Measurements from ENCODE around the gene TTC39A. TPM values are rescaled to one million over a fixed set of nuclear protein-coding genes. Genes with fewer than 3 reads are reported as not detected.

Gene TTC39A
- total and polyA plus RNA-seq, 12 donors: 4.7 to 44.8 (median 15.7) TPM

DNA sequence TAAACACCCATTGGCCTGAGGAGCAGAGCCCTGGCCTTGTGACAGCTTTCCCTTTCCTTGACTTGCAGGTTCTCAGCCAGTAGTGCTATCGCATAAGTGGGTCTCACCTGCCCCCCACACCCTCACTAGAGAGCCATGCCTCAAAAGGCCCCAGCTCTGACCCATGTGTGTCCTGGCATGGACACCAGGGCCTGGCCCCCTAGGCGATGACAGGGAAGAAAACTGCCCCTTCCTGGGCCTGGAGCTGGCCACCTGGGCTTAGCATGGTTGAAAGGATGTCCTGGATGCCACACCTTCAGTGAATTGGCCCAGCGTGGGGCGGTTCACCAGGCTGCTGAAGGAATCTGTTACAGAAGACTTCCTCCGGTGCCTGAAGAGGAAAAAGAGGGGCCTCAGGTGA is 18.5 kb downstream of the TTC39A start:
- WGBS, 4 donors: 96 to 100% (median 98%) methylated on average over 3 to 5 of the region's 5 CpGs
- H3K27ac ChIP-seq: no peak overlapping the region
- no peaks in the 10 kb centered on the region for H3K36me3 ChIP-seq (replicated peaks in 1 of 2)
- no peak for DNase-seq
- no peak overlapping the region for H3K4me3 ChIP-seq
- H3K9me3 ChIP-seq (replicated peaks in 1 of 3): no peaks in the 10 kb centered on the region
- intact Hi-C loops (cut with DNase I): no loop called here
- H3K4me1 ChIP-seq (replicated peaks in 1 of 2): peaks cover 13 to 24% of the 10 kb centered on the region in 2 donors
- TF ChIP-seq, protein P1, sequence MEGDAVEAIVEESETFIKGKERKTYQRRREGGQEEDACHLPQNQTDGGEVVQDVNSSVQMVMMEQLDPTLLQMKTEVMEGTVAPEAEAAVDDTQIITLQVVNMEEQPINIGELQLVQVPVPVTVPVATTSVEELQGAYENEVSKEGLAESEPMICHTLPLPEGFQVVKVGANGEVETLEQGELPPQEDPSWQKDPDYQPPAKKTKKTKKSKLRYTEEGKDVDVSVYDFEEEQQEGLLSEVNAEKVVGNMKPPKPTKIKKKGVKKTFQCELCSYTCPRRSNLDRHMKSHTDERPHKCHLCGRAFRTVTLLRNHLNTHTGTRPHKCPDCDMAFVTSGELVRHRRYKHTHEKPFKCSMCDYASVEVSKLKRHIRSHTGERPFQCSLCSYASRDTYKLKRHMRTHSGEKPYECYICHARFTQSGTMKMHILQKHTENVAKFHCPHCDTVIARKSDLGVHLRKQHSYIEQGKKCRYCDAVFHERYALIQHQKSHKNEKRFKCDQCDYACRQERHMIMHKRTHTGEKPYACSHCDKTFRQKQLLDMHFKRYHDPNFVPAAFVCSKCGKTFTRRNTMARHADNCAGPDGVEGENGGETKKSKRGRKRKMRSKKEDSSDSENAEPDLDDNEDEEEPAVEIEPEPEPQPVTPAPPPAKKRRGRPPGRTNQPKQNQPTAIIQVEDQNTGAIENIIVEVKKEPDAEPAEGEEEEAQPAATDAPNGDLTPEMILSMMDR (IDR thresholded peaks at IDR 0.05): no peak
- TF ChIP-seq POLR2A (IDR thresholded peaks at IDR 0.05): no peak
- H3K27me3 ChIP-seq: no peaks in the 10 kb centered on the region

GRCh38 chr1:51310871-51311613 is 19.3 kb downstream of the TTC39A start:
- Histone ChIP-seq H3K4me1 (replicated peaks in 1 of 2) (peaks cover 13 to 17% of the 10 kb centered on the region in 2 donors), H3K27ac (no peak overlapping the region), H3K9me3 (replicated peaks in 1 of 3) (no peaks in the 10 kb centered on the region), H3K27me3 (no peaks in the 10 kb centered on the region), H3K36me3 (replicated peaks in 1 of 2) (no peaks in the 10 kb centered on the region), H3K4me3 (no peak overlapping the region)
- DNase-seq: no peak
- WGBS, 4 donors: 68 to 75% (median 71%) methylated on average over 12 to 15 of the region's 15 CpGs
- intact Hi-C loops (cut with DNase I): no loop called here
- no peak for TF ChIP-seq POLR2A (IDR thresholded peaks at IDR 0.05)

DNA sequence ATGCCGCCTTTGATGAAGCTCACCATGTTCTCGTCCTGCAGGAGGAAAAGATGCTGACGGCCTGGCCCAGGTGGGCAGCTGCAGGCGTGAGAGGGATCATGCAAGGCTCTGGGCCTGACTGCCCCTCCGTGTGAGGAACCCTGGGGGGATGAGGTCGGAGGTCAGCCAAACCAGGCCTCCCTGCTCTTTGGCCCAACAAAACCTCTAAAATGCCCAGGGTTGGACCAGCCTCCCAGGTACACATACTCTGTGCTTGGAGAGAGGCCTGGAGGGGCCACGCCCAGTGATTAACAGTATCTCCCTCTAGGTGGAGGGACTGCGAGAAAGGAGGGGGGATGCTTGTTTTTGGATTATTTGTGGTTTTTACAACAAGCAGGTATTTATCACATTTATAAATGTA is 21.1 kb downstream of the TTC39A start:
- no peaks in the 10 kb centered on the region for H3K36me3 ChIP-seq (replicated peaks in 1 of 2)
- H3K4me1 ChIP-seq (replicated peaks in 1 of 2): peaks cover 7 to 10% of the 10 kb centered on the region in 2 donors
- TF ChIP-seq, protein P1 (IDR thresholded peaks at IDR 0.05): no peak
- TF ChIP-seq POLR2A (IDR thresholded peaks at IDR 0.05): no peak
- no peaks in the 10 kb centered on the region for H3K9me3 ChIP-seq (replicated peaks in 1 of 3)
- H3K27me3 ChIP-seq: no peaks in the 10 kb centered on the region
- 91 to 97% (median 95%) methylated on average over 2 to 8 of the region's 8 CpGs for WGBS, 4 donors
- H3K4me3 ChIP-seq: no peak overlapping the region
- no peak overlapping the region for H3K27ac ChIP-seq
- intact Hi-C loops (cut with DNase I): no loop called here
- no peak for DNase-seq

DNA sequence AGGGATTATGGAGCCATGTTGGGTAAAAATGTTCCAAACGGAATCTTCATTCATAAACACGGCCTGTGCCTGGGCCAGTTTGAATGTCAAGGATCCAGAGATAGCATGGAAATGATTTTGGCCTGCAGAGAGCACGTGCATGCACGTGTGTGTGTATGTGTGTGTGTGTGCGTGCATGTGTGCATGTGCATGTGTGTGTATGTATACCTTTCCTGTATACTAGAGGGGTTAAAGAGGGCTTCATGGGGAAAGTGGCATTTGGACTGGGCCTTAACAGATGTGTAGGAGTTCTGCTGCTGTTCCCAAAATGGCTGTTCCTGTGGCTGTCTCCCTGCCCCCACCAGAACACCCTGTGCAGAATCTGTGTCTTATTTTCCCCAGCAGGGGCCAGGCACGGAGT is 21.7 kb downstream of the TTC39A start:
- no peak for DNase-seq
- intact Hi-C loops (cut with DNase I): no loop called here

More for the DNA sequence above, 21.7 kb downstream of the TTC39A start:
- no peaks in the 10 kb centered on the region for H3K36me3 ChIP-seq (replicated peaks in 1 of 2)
- H3K4me3 ChIP-seq: no peak overlapping the region
- TF ChIP-seq POLR2A (IDR thresholded peaks at IDR 0.05): no peak
- TF ChIP-seq, protein P1 (IDR thresholded peaks at IDR 0.05): no peak
- WGBS, 4 donors: 76 to 88% (median 82%) methylated on average over 6 of the region's 6 CpGs
- H3K4me1 ChIP-seq (replicated peaks in 1 of 2): peaks cover under 1 to 7% of the 10 kb centered on the region in 2 donors
- H3K9me3 ChIP-seq (replicated peaks in 1 of 3): no peaks in the 10 kb centered on the region
- H3K27ac ChIP-seq: no peak overlapping the region
- no peaks in the 10 kb centered on the region for H3K27me3 ChIP-seq

All from adrenal gland (tissue), 12 donors.